Nucleus accumbens (tissue), 56 donors: ENCODE results near the gene HOXB2.

Source experiments
- DNase-seq, 56 donors: peaks; one replicate each; lab custom pipeline; 2025; lab: John Stamatoyannopoulos, UW

HOXB2 gene

GRCh38 chr17:48567646-48568354 lies 22.9 kb upstream of the HOXB2 start:
- DNase-seq = no peak

GRCh38 chr17:48567209-48567608 lies 22.3 kb upstream of the HOXB2 start:
- DNase-seq = no peak

GRCh38 chr17:48566717-48567116 lies 21.8 kb upstream of the HOXB2 start:
- no peak for DNase-seq

- no peak for DNase-seq
Measured at GRCh38 chr17:48565925-48566710, 21.2 kb upstream of the HOXB2 start.

GRCh38 chr17:48565022-48565554 lies 20.2 kb upstream of the HOXB2 start:
- DNase-seq = no peak

GRCh38 chr17:48564188-48565021 lies 19.5 kb upstream of the HOXB2 start:
- DNase-seq = no peak

GRCh38 chr17:48563867-48564187 lies 18.9 kb upstream of the HOXB2 start:
- no peak for DNase-seq

- DNase-seq = no peak
Measured at GRCh38 chr17:48563385-48563838, 18.5 kb upstream of the HOXB2 start.

GRCh38 chr17:48562934-48563333 lies 18.0 kb upstream of the HOXB2 start:
- DNase-seq = no peak

- no peak for DNase-seq
Measured at GRCh38 chr17:48561884-48562810, 17.2 kb upstream of the HOXB2 start.

- no peak for DNase-seq
Measured at GRCh38 chr17:48559840-48560817, 15.2 kb upstream of the HOXB2 start.

GRCh38 chr17:48559122-48559839 lies 14.4 kb upstream of the HOXB2 start:
- no peak for DNase-seq

- DNase-seq = no peak
Measured at GRCh38 chr17:48558831-48559121, 13.9 kb upstream of the HOXB2 start.

GRCh38 chr17:48558057-48558830 lies 13.3 kb upstream of the HOXB2 start:
- DNase-seq = no peak

GRCh38 chr17:48556576-48557401 lies 11.9 kb upstream of the HOXB2 start:
- no peak for DNase-seq

- no peak for DNase-seq
Measured at GRCh38 chr17:48556229-48556575, 11.3 kb upstream of the HOXB2 start.
